Type B pancreatic cell (in vitro differentiated cells): ENCODE data around the gene EEFSEC. TPM values are rescaled to one million over a fixed set of nuclear protein-coding genes. Genes with fewer than 3 reads are reported as not detected.

Experiments used
- DNase-seq: peaks from one replicate; pipeline ENCODE4 v3.0.0; 2021; ENCODE audit warnings: mixed read lengths; ENCODE audit not compliant: unreplicated experiment; ENCODE audit errors: extremely low spot score
- H3K27ac Mint-ChIP-seq: 2 replicates; pipeline ENCODE4 v1.8.0; 2021; ENCODE audit warnings: mild to moderate bottlenecking, mixed read lengths
- H3K27me3 Mint-ChIP-seq: 2 replicates; pipeline ENCODE4 v1.8.0; 2021; ENCODE audit warnings: mixed read lengths
- H3K36me3 Mint-ChIP-seq: 2 replicates; pipeline ENCODE4 v1.8.0; 2021; ENCODE audit warnings: mixed read lengths
- H3K4me1 Mint-ChIP-seq: one replicate; pipeline ENCODE4 v1.8.0; 2021; ENCODE audit warnings: mixed read lengths; ENCODE audit not compliant: unreplicated experiment
- H3K4me3 Mint-ChIP-seq: 2 replicates; pipeline ENCODE4 v1.8.0; 2021; ENCODE audit warnings: mild to moderate bottlenecking, mixed read lengths
- H3K9me3 Mint-ChIP-seq: 2 replicates; pipeline ENCODE4 v1.8.0; 2021; ENCODE audit warnings: mixed read lengths
- total RNA-seq: library from RNA; stranded (reverse); gene quantifications from 2 replicates; pipeline ENCODE4 v1.2.1, GENCODE V29; 2021; ENCODE audit warnings: low replicate concordance
- TF ChIP-seq, protein P1 (sequence below): fragments of 200-600 bp; sonication (generic); conservative IDR thresholded peaks from 2 replicates; pipeline ENCODE4 v1.5.0; 2021; ENCODE audit warnings: antibody characterized with exemption, mild to moderate bottlenecking

The EEFSEC gene
- total RNA-seq, 1 donor from 2014 or later: 16.6 TPM

DNA sequence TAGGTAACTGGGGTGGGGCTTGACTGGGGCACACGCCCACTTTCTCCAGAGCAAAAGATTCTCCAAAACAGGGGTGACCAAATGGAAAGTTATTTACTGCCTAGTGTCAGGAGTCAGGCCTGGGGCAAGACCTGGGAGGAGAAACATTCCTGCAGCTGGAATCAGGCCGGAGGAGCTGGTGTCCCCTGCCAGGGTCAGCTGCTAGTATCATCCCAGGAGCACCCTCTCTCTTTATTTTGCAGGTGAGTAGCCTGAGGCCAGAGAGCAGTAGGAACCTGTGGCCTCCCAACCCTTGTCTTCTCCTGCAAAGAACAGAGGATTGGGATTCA is 280.5 kb downstream of the EEFSEC start:
- peak overlapping the region; percentile 60 for H3K4me3 Mint-ChIP-seq
- H3K27ac Mint-ChIP-seq: peak overlapping the region; percentile 36
- peaks cover 22% of the 10 kb centered on the region for H3K4me1 Mint-ChIP-seq
- no peaks in the 10 kb centered on the region for H3K9me3 Mint-ChIP-seq
- no peaks in the 10 kb centered on the region for H3K36me3 Mint-ChIP-seq
- no peak for DNase-seq
- TF ChIP-seq, protein P1, sequence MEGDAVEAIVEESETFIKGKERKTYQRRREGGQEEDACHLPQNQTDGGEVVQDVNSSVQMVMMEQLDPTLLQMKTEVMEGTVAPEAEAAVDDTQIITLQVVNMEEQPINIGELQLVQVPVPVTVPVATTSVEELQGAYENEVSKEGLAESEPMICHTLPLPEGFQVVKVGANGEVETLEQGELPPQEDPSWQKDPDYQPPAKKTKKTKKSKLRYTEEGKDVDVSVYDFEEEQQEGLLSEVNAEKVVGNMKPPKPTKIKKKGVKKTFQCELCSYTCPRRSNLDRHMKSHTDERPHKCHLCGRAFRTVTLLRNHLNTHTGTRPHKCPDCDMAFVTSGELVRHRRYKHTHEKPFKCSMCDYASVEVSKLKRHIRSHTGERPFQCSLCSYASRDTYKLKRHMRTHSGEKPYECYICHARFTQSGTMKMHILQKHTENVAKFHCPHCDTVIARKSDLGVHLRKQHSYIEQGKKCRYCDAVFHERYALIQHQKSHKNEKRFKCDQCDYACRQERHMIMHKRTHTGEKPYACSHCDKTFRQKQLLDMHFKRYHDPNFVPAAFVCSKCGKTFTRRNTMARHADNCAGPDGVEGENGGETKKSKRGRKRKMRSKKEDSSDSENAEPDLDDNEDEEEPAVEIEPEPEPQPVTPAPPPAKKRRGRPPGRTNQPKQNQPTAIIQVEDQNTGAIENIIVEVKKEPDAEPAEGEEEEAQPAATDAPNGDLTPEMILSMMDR: no peak
- peaks cover 43% of the 10 kb centered on the region for H3K27me3 Mint-ChIP-seq

- peaks cover 45% of the 10 kb centered on the region for H3K27me3 Mint-ChIP-seq
- H3K36me3 Mint-ChIP-seq: no peaks in the 10 kb centered on the region
- H3K4me1 Mint-ChIP-seq: peaks cover 22% of the 10 kb centered on the region
- no peak overlapping the region for H3K4me3 Mint-ChIP-seq
- no peaks in the 10 kb centered on the region for H3K9me3 Mint-ChIP-seq
- DNase-seq: no peak
- peak overlapping the region; percentile 68 for H3K27ac Mint-ChIP-seq
- TF ChIP-seq, protein P1: no peak
Measured at GRCh38 chr3:128434524-128434923, 281.2 kb downstream of the EEFSEC start.

- peak overlapping the region; percentile 69 for H3K4me3 Mint-ChIP-seq
- TF ChIP-seq, protein P1: no peak
- H3K27ac Mint-ChIP-seq: peak overlapping the region; percentile 68
- H3K27me3 Mint-ChIP-seq: peaks cover 44% of the 10 kb centered on the region
- H3K9me3 Mint-ChIP-seq: no peaks in the 10 kb centered on the region
- no peaks in the 10 kb centered on the region for H3K36me3 Mint-ChIP-seq
- no peak for DNase-seq
- peaks cover 22% of the 10 kb centered on the region for H3K4me1 Mint-ChIP-seq
Measured at GRCh38 chr3:128435058-128435457, 281.8 kb downstream of the EEFSEC start.

- Mint-ChIP-seq H3K27ac (peak overlapping the region; percentile 68), H3K4me3 (no peak overlapping the region), H3K36me3 (no peaks in the 10 kb centered on the region), H3K27me3 (peaks cover 40% of the 10 kb centered on the region), H3K4me1 (peaks cover 20% of the 10 kb centered on the region), H3K9me3 (no peaks in the 10 kb centered on the region)
- TF ChIP-seq, protein P1: no peak
- DNase-seq: no peak
Measured at GRCh38 chr3:128435561-128435960, 282.3 kb downstream of the EEFSEC start.

DNA sequence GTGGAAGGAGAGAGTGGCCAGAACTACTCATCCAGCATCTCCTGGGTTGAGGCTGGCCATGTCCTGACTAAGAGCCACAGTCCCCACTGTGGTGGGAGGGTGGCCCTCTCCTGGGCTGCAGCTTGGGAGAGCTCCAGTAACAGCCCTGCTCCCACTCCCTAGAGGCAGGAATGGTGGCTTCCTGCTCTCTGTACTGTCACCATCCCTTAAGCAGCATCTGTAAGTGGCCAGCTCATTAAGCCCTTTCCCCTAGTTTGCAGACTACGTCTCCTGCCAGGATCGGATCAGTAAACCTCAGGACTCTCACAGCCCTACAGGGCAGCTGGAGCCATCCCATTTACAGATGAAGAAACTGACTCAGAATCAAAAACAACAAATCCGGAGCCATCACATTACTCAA is 282.9 kb downstream of the EEFSEC start:
- TF ChIP-seq, protein P1: no peak
- Mint-ChIP-seq H3K4me1 (peaks cover 15% of the 10 kb centered on the region), H3K27ac (peak overlapping the region; percentile 67), H3K4me3 (peak overlapping the region; percentile 40), H3K9me3 (no peaks in the 10 kb centered on the region), H3K36me3 (no peaks in the 10 kb centered on the region), H3K27me3 (peaks cover 37% of the 10 kb centered on the region)
- no peak for DNase-seq

DNA sequence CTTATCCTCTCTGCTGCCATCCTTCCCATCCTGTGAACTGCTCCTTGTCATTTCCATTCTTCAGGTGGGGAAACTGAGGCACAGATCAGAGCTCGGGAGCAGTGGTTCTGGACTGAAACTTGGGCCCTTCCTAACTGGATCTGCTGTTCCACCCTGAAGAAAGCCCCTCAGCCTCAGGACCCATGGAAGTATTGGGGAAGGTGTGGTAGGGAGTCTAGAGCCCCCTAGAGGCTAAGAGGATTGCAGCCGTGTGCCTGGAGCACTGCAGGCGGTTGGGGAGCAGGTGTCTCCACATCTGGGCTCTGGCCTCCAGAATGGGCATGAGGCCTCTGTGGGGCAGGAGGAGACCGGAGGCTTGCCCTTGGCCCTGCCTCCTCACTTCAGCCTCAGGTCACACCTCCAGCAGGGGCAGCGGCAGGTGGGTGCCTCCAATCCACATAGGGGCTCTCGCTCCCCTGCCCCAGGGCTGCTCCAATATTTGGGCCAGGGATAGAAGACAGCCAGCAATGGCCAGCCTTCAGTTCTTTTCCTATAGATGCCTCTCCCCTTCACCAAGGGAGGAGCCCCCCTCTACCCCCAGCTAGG is 285.3 kb downstream of the EEFSEC start:
- no peak for DNase-seq
- TF ChIP-seq, protein P1: peak; percentile 64
- no peak overlapping the region for H3K4me3 Mint-ChIP-seq
- H3K27ac Mint-ChIP-seq: no peak overlapping the region
- H3K4me1 Mint-ChIP-seq: peaks cover 4% of the 10 kb centered on the region
- H3K9me3 Mint-ChIP-seq: no peaks in the 10 kb centered on the region
- H3K27me3 Mint-ChIP-seq: peaks cover 27% of the 10 kb centered on the region
- H3K36me3 Mint-ChIP-seq: no peaks in the 10 kb centered on the region
